ENCODE data around the gene MIF.

DNA sequence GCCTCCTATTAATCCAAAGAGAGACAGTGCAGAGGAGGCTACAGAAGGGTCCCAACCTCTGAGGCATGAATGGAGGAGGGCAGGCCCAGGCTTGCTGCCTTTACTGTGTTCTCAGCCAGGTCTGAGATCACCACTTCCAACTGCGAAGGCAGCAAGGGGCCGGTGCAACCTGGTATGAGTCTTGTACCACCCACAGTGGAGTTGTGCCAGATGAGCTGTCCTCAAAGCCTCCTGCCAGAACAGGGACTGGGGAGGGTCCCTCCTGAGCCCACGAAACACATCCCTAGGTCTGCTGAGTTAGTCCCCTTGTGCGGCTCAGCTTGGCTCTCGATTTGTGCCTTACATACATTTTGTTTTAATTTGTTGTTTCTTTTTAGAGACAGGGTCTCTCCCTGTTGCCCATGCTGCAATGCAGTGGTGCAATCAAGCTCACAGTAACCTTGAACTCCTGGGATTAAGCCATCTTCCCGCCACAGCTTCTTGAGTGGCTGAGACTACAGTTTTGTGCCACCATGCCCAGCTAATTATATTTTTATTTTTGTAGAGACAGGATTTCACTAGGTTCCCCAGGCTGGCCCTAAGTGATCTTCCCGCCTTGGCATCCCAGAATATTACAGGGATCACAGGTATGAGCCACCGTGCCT is 9.3 kb downstream of the MIF start:
- TF ChIP-seq POLR2A (IDR thresholded peaks at IDR 0.05), result no peak
- TF ChIP-seq, protein P1, sequence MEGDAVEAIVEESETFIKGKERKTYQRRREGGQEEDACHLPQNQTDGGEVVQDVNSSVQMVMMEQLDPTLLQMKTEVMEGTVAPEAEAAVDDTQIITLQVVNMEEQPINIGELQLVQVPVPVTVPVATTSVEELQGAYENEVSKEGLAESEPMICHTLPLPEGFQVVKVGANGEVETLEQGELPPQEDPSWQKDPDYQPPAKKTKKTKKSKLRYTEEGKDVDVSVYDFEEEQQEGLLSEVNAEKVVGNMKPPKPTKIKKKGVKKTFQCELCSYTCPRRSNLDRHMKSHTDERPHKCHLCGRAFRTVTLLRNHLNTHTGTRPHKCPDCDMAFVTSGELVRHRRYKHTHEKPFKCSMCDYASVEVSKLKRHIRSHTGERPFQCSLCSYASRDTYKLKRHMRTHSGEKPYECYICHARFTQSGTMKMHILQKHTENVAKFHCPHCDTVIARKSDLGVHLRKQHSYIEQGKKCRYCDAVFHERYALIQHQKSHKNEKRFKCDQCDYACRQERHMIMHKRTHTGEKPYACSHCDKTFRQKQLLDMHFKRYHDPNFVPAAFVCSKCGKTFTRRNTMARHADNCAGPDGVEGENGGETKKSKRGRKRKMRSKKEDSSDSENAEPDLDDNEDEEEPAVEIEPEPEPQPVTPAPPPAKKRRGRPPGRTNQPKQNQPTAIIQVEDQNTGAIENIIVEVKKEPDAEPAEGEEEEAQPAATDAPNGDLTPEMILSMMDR (IDR thresholded peaks at IDR 0.05), result no peak

All from right lobe of liver (tissue), 4 donors.